Frontal cortex (tissue), 4 donors: ENCODE measurements around the gene IGF2R. TPM values are rescaled to one million over a fixed set of nuclear protein-coding genes. Genes with fewer than 3 reads are reported as not detected.
"Not testable (repeated sequence)": the region's sequence is repeated elsewhere in the genome, so short reads cannot be mapped to it uniquely, and the experiment has no call there.

Source experiments
- DNase-seq, 2 donors: peaks; one replicate each; pipeline ENCODE4 v3.0.0; 2012; ENCODE audit warnings: low spot score in 2 of 2
- FAIRE-seq: peaks from 2 replicates; lab custom pipeline; 2012; peaks lifted over from hg19 to GRCh38; lab: Jason Lieb, UNC
- total RNA-seq: library from RNA; depleted of rRNA; stranded (reverse); fragments of >200 nt; gene quantifications from one replicate; pipeline ENCODE4 v1.2.3, GENCODE V29; 2014
- donor health status: control.
- donor health status: control.
- donor health status: control.

Gene IGF2R, protein sequence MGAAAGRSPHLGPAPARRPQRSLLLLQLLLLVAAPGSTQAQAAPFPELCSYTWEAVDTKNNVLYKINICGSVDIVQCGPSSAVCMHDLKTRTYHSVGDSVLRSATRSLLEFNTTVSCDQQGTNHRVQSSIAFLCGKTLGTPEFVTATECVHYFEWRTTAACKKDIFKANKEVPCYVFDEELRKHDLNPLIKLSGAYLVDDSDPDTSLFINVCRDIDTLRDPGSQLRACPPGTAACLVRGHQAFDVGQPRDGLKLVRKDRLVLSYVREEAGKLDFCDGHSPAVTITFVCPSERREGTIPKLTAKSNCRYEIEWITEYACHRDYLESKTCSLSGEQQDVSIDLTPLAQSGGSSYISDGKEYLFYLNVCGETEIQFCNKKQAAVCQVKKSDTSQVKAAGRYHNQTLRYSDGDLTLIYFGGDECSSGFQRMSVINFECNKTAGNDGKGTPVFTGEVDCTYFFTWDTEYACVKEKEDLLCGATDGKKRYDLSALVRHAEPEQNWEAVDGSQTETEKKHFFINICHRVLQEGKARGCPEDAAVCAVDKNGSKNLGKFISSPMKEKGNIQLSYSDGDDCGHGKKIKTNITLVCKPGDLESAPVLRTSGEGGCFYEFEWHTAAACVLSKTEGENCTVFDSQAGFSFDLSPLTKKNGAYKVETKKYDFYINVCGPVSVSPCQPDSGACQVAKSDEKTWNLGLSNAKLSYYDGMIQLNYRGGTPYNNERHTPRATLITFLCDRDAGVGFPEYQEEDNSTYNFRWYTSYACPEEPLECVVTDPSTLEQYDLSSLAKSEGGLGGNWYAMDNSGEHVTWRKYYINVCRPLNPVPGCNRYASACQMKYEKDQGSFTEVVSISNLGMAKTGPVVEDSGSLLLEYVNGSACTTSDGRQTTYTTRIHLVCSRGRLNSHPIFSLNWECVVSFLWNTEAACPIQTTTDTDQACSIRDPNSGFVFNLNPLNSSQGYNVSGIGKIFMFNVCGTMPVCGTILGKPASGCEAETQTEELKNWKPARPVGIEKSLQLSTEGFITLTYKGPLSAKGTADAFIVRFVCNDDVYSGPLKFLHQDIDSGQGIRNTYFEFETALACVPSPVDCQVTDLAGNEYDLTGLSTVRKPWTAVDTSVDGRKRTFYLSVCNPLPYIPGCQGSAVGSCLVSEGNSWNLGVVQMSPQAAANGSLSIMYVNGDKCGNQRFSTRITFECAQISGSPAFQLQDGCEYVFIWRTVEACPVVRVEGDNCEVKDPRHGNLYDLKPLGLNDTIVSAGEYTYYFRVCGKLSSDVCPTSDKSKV (N-terminal part only)
- 20.8 TPM for total RNA-seq

DNA sequence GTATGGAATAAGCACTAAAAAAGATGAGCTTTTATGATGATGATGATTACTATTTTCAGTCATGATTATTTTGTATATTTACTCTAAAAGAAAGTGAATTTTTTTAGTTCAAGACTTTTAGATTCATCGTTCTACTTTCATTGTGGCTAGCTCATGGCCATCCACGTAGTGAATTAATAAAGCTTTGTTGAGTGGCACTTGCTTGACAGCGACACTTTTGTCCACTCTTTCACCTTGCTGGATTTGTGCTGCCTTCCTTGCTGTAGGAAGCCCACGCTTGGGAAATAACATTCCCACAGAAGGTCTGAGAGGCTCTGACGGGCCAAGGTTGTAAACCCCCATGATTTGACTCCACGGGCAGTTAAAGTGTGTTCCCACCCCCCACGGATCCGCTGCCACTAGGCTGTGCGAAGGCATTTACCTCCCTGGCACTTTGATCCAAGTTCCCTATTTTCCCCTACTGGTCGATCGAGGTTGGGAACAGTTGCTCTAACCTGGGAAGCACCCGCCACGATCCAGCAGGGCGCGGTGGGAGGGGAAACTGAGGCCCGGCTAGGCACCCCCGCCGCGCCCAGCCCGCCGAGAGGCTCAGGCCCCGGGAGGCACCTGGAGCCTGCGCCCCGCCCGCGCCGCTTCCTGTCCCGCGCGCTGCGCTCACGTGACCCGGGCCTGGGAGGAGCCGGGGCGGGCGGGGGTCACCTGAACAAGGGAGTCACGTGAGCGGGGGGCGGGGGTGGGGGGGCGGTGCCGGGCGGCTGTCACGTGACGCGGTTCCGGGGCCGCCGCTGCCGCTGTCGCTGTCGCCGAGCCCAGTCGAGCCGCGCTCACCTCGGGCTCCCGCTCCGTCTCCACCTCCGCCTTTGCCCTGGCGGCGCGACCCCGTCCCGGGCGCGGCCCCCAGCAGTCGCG, at the start of gene IGF2R:
Gene IGF2R, plus strand, starts transcription at position 788 of the 909 bp plus-strand sequence. CDS start 165 bp downstream, outside the sequence.
- DNase-seq (peak; percentile 96 to 97), FAIRE-seq (no peak)

DNA sequence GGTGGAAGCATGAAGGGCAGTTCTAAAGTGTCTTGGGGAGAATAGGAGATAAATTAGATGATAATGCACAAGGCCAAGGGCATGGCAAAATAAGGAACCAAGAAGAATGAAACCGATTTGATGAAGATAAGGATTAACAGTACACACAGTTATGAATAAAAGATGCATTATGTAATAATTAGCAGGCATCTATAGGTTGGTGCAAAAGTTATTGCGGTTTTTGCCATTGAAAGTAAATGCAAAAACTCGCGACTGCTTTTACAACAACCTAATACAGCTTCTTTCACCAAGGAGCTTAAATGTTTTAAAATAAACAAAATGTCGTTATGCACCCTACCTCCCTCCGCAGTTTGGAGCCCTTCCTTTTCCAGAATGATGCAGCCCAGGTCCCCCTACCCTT, 49.1 kb upstream of the IGF2R start:
- FAIRE-seq: no peak
- DNase-seq: no peak

DNA sequence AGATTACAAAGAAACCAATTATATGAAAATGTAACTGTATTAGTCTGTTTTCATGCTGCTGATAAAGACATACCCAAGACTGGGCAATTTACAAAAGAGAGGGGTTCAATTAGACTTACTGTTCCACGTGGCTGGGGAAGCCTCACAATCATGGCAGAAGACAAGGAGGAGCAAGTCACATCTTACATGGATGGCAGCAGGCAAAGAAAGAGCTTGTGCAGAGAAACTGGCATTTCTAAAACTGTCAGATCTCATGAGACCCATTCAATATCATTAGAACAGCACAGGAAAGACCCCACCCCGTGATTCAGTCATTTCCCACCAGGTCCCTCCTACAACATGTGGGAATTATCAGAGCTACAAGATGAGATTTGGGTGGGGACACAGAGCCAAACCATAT, 44.7 kb upstream of the IGF2R start:
- DNase-seq, FAIRE-seq: not testable (repeated sequence)

- FAIRE-seq (no peak), DNase-seq (no peak)
These were observed 42.2 kb upstream of the IGF2R start for GRCh38 chr6:159926542-159927203.

DNA sequence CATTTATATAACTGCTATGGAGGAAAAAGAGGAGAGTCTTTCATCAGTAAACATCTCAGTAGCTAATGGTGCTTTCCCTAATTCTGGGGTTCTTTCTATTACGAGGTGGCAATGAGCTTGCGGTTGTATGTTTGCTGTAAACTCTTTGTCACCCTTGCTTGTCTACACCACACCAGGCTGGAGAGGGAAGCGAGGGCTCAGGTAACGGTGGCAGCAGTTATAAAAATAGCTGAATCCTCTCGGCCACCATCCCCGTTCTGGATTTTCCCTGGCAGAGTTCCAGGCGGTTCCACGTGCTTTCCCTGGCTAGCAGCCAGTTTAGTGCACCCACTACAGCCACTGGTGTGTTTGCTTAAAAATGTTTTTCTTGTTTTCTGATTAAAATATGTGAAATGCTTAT, 39.1 kb upstream of the IGF2R start:
- no peak for DNase-seq
- no peak for FAIRE-seq

DNA sequence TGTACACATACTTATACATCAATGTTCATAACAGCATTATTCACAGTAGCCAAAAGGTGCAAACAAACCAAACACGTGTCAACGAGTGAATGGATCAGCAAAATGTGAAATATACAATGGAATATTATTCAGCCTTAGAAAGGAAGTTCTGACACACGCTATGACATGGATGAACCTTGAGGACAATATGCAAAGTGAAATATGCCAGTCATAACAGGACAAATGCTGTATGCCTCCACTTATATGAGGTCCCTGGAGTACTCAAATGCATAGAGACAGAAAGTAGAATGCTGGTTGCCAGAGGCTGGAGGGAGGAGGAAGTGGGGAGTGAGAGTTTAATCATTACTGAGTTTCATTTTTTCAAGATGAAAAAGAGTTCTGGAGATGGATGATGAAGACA, 37.8 kb upstream of the IGF2R start:
- FAIRE-seq: no peak
- DNase-seq: no peak

DNA sequence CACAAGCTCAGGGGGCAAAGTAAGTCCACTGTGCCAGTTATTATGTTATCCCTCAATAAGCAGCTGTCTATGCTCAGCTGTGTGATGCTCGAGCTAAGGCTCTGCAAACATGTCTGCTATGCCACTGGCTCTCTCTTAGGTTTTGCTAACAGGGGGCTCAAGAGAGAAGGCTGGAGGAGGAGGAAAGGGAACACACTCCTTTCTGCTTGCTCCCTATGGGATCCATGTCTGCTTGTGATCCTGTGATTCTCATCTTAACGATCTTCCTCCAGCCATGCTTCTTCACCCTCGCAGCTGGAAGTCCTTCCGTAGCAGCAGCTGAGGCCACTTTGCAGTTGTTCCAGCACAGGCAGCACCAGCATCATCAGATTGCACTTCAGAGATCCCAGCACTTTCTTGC, 37.0 kb upstream of the IGF2R start:
- no peak for FAIRE-seq
- no peak for DNase-seq

- no peak for FAIRE-seq
- no peak for DNase-seq
These were observed 35.8 kb upstream of the IGF2R start for GRCh38 chr6:159933077-159933476.

GRCh38 chr6:159934181-159934580, 34.7 kb upstream of the IGF2R start:
- no peak for FAIRE-seq

GRCh38 chr6:159935065-159935464, 33.8 kb upstream of the IGF2R start:
- no peak for DNase-seq
- FAIRE-seq: no peak

More at GRCh38 chr6:159934181-159934580, 34.7 kb upstream of the IGF2R start:
- no peak for DNase-seq

- DNase-seq (no peak), FAIRE-seq (no peak)
These were observed 33.2 kb upstream of the IGF2R start for GRCh38 chr6:159935633-159936032.

- FAIRE-seq: no peak
- no peak for DNase-seq
These were observed 29.3 kb upstream of the IGF2R start for GRCh38 chr6:159939591-159940016.

- FAIRE-seq (no peak), DNase-seq (peak in 1 of 2 donors; percentile 25)
These were observed 27.4 kb upstream of the IGF2R start for GRCh38 chr6:159941286-159942113.

DNA sequence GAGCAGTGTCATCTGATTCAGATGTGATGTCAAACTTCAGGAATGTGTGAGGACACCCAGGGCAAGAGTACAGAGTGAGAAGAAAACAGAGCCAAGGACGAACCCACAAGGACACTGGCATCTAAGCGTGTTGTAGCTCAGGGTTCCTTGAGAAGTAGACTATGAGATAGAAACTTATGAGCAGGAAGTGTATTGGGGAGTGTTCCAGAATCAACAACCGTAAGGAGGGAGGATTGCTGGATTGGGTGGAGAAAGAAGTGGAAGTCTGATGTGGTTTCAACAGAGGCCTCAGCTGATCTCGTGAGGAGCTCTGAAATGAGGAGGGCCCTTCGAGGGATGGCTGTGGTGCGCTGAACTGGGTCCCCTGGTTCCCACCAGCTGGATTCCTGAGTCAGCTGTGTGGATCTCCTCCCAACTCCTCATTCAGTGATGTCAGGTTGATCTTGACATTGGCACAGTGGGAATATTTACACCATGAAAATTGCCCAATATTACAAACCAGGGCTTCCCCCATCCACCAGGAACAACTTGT, 25.7 kb upstream of the IGF2R start:
- FAIRE-seq (no peak), DNase-seq (no peak)

DNA sequence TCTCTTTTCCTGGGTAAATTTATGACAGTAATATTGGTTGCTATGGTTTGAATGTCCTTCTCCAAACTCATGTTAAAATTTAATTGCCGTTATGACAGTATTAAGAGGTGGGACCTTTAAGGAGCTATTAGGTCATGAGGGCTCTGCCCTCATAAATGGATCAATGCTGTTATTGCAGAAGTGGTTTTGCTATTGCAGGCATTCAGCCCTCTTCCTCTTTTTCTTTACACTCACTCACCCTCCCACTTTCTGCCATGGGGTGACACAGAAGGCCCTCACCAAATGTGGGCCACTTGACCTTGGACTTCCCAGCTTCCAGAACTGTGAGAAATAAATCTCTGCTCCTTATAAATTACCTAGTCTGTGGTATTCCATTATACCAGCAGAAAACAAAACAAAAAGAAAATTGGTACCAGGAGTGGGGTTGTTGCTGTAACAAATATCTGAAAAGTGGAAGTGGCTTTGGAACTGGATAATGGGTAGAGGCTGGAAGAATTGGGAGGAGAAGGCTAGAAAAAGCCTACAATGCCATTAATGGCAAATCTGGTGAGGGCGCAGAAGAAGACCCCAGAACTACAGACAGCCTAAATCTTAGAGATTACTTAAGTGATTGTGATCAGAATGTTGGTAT, 24.8 kb upstream of the IGF2R start:
- FAIRE-seq (no peak), DNase-seq (no peak)

DNA sequence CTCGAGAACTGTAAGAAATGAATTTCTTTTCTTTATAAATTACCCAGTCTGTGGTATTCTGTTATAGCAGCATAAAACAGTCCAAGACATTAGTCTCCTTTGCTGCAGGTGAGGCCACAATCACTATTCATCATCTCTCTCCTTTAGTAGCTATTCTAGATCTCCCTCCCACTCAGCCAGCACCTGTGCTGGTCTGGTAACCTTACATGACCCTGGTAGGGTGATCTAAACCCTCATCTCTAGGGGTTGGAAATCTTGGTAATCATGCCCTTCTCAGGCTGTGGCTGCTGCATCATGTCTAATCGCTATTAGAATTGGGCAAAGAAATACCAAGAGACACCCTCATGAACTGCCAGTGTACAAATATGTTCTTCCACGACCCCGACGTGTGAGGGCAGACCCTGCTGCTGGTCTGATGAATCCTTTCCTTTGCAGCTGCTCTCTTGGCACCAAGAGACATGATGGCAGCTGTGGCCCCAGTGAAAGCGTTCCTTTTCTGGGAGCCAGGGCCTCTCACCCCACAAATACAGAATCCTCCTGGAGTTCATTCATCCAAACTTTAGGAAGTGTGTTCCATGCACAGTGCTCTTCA, 23.0 kb upstream of the IGF2R start:
- no peak for DNase-seq
- FAIRE-seq: no peak

GRCh38 chr6:159946912-159947311, 22.0 kb upstream of the IGF2R start:
- DNase-seq: no peak
- FAIRE-seq: no peak
